ENCODE results near the gene SHROOM1. TPM values are rescaled to one million over a fixed set of nuclear protein-coding genes. Genes with fewer than 3 reads are reported as not detected.
A peak's percentile ranks its signal among the peaks of the same experiment; 100 is the strongest.

SHROOM1 gene
- total and polyA plus RNA-seq, 8 donors, result 5.3 to 264 (median 23.2) TPM

- TF ChIP-seq POLR2A (IDR thresholded peaks at IDR 0.05) (no peak), POLR2AphosphoS5 (IDR thresholded peaks at IDR 0.05) (peak in 2 of 3 donors; percentile 8 to 22)
- Histone ChIP-seq H3K4me3 (peak within 1 kb of the TSS; percentile 79 to 88 (median 82)), H3K36me3 (no peaks in the 10 kb centered on the region), H3K27me3 (no peaks in the 10 kb centered on the region), H3K4me1 (peaks cover 11 to 55% (median 42%) of the 10 kb centered on the region in 4 donors), H3K9me3 (no peaks in the 10 kb centered on the region), H3K27ac (peak within 1 kb of the TSS; percentile 81 to 88 (median 86))
- intact Hi-C loops (cut with DNase I; ENCODE audit: low total_unique reads), result no loop called here
- DNase-seq, result peak; percentile 55 to 87
- 0 to 2% (median 1%) methylated on average over 9 to 82 of the region's 82 CpGs for WGBS, 5 donors
Measured at GRCh38 chr5:132777209-132778069, 53.0 kb downstream of the SHROOM1 start, which contains the start of gene SEPTIN8. SEPTIN8 (minus strand) TSS chr5:132777239; CDS start chr5:132777137, 102 bp downstream.

GRCh38 chr5:132776938-132777208 is 53.6 kb downstream of the SHROOM1 start:
- no peak for TF ChIP-seq CTCF (IDR thresholded peaks at IDR 0.05)
- no peak for TF ChIP-seq POLR2AphosphoS5 (IDR thresholded peaks at IDR 0.05)
- TF ChIP-seq POLR2A (IDR thresholded peaks at IDR 0.05), result no peak
- no peak for TF ChIP-seq EP300 (IDR thresholded peaks at IDR 0.05)
- Histone ChIP-seq H3K27ac (peak overlapping the region; percentile 81 to 88 (median 86)), H3K4me1 (peaks cover 13 to 61% (median 45%) of the 10 kb centered on the region in 4 donors), H3K9me3 (no peaks in the 10 kb centered on the region), H3K4me3 (peak overlapping the region; percentile 79 to 88 (median 82)), H3K36me3 (no peaks in the 10 kb centered on the region), H3K27me3 (no peaks in the 10 kb centered on the region)
- intact Hi-C loops (cut with DNase I; ENCODE audit: low total_unique reads), result no loop called here
- WGBS, 5 donors, result 0 to 2% (median 1%) methylated on average over 22 to 40 of the region's 40 CpGs; no CpG with 5 or more reads in 1 of the 5 donors
- no peak for DNase-seq

- WGBS, 5 donors, result 4 to 7% (median 6%) methylated on average over 24 to 39 of the region's 39 CpGs
Measured at GRCh38 chr5:132776131-132776937, 54.1 kb downstream of the SHROOM1 start.

GRCh38 chr5:132775476-132775961 is 54.9 kb downstream of the SHROOM1 start:
- intact Hi-C loops (cut with DNase I; ENCODE audit: low total_unique reads), result no loop called here
- H3K4me1 ChIP-seq, result peaks cover 16 to 71% (median 53%) of the 10 kb centered on the region in 4 donors
- H3K27me3 ChIP-seq, result no peaks in the 10 kb centered on the region
- 20 to 35% (median 32%) methylated on average over 7 of the region's 7 CpGs for WGBS, 5 donors
- H3K36me3 ChIP-seq, result no peaks in the 10 kb centered on the region
- peak overlapping the region; percentile 79 to 88 (median 82) for H3K4me3 ChIP-seq
- peak overlapping the region in 4 of 5 donors; percentile 84 to 88 (median 87) for H3K27ac ChIP-seq
- TF ChIP-seq EP300 (IDR thresholded peaks at IDR 0.05) (no peak), POLR2AphosphoS5 (IDR thresholded peaks at IDR 0.05) (no peak), CTCF (IDR thresholded peaks at IDR 0.05) (no peak), POLR2A (IDR thresholded peaks at IDR 0.05) (no peak)
- no peaks in the 10 kb centered on the region for H3K9me3 ChIP-seq
- peak in 1 of 2 donors; percentile 39 for DNase-seq

More at GRCh38 chr5:132776131-132776937, 54.1 kb downstream of the SHROOM1 start:
- H3K27me3 ChIP-seq, result no peaks in the 10 kb centered on the region
- H3K4me3 ChIP-seq, result peak overlapping the region; percentile 79 to 88 (median 82)
- peak overlapping the region; percentile 81 to 88 (median 86) for H3K27ac ChIP-seq
- DNase-seq, result peak in 1 of 2 donors; percentile 75
- intact Hi-C loops (cut with DNase I; ENCODE audit: low total_unique reads), result no loop called here
- H3K4me1 ChIP-seq, result peaks cover 16 to 67% (median 48%) of the 10 kb centered on the region in 4 donors
- no peaks in the 10 kb centered on the region for H3K36me3 ChIP-seq
- H3K9me3 ChIP-seq, result no peaks in the 10 kb centered on the region
- TF ChIP-seq CTCF (IDR thresholded peaks at IDR 0.05), result no peak

Measured in stomach (tissue), 9 donors.